ENCODE results near the gene PRRC1.
"Not testable (repeated sequence)": the region's sequence is repeated elsewhere in the genome, so short reads cannot be mapped to it uniquely, and the experiment has no call there.

The PRRC1 gene

DNA sequence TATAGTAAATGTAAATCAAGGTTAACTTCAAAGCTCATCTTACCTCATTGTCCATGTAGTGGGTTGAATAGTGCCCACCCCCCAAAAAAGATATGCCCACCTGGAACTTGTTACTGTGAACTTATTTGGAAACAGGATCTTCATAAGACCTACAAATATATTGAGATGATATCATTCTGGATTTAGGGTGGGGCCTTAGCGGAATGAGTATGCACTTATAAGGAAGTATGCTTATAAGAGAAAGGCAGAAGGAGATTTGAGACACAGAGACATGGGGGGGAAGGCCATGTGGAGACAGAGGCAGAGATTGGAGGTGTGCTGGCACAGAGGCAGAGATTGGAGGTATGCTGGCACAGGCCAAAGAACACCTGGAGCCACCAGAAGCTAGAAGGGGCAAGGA is 2.6 kb upstream of the PRRC1 start:
- Histone ChIP-seq H3K9me3 (ENCODE audit: control insufficient read depth, insufficient read depth, low read length) (no peaks in the 10 kb centered on the region), H3K27ac (ENCODE audit: low read depth, low read length) (no peak overlapping the region), H3K27me3 (ENCODE audit: control insufficient read depth, insufficient read depth, low read length) (no peaks in the 10 kb centered on the region), H3K36me3 (ENCODE audit: control insufficient read depth, insufficient read depth, low read length) (peaks cover 7% of the 10 kb centered on the region), H3K4me3 (ENCODE audit: low read depth, low read length) (no peak overlapping the region), H3K9ac (ENCODE audit: low read depth, low read length) (no peak overlapping the region), H3K4me1 (ENCODE audit: control insufficient read depth, insufficient read depth, low read length) (peaks cover 9% of the 10 kb centered on the region)

GRCh38 chr5:127515693-127516440 is 1.6 kb upstream of the PRRC1 start:
- H3K27ac ChIP-seq (ENCODE audit: low read depth, low read length), result no peak overlapping the region
- H3K36me3 ChIP-seq (ENCODE audit: control insufficient read depth, insufficient read depth, low read length), result peaks cover 17% of the 10 kb centered on the region
- H3K9me3 ChIP-seq (ENCODE audit: control insufficient read depth, insufficient read depth, low read length), result peaks cover 6% of the 10 kb centered on the region
- no peak overlapping the region for H3K9ac ChIP-seq (ENCODE audit: low read depth, low read length)
- H3K27me3 ChIP-seq (ENCODE audit: control insufficient read depth, insufficient read depth, low read length), result no peaks in the 10 kb centered on the region
- no peak overlapping the region for H3K4me3 ChIP-seq (ENCODE audit: low read depth, low read length)
- H3K4me1 ChIP-seq (ENCODE audit: control insufficient read depth, insufficient read depth, low read length), result peaks cover 9% of the 10 kb centered on the region

GRCh38 chr5:127517110-127517479 is 345 bp upstream of the PRRC1 start:
- Histone ChIP-seq H3K36me3 (ENCODE audit: control insufficient read depth, insufficient read depth, low read length) (peaks cover 22% of the 10 kb centered on the region), H3K4me3 (ENCODE audit: low read depth, low read length) (peak overlapping the region; percentile 99), H3K9me3 (ENCODE audit: control insufficient read depth, insufficient read depth, low read length) (peaks cover 7% of the 10 kb centered on the region), H3K4me1 (ENCODE audit: control insufficient read depth, insufficient read depth, low read length) (peaks cover 9% of the 10 kb centered on the region), H3K27me3 (ENCODE audit: control insufficient read depth, insufficient read depth, low read length) (no peaks in the 10 kb centered on the region), H3K27ac (ENCODE audit: low read depth, low read length) (peak overlapping the region; percentile 53), H3K9ac (ENCODE audit: low read depth, low read length) (peak overlapping the region; percentile 22; the same call in 1 of the 2 replicates)

DNA sequence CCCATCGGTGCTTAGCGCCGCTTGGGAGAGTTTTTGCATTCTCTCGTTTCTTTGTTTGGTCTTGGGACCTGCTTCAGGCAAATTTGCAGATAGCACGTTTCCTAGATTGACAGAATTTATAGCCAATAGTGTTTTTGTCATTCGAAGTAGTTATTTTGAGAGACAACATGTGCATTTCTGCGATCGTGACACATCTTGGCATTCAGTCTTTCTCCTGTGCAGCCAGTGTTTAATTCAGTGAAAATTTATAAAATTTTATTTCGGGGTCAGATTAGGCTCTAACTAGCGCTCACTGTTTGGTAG is 830 bp downstream of the PRRC1 start:
- H3K4me1 ChIP-seq (ENCODE audit: control insufficient read depth, insufficient read depth, low read length), result peaks cover 9% of the 10 kb centered on the region
- H3K27me3 ChIP-seq (ENCODE audit: control insufficient read depth, insufficient read depth, low read length), result no peaks in the 10 kb centered on the region
- H3K4me3 ChIP-seq (ENCODE audit: low read depth, low read length), result peak overlapping the region; percentile 99
- peak overlapping the region; percentile 94 for H3K9ac ChIP-seq (ENCODE audit: low read depth, low read length)
- peaks cover 27% of the 10 kb centered on the region for H3K36me3 ChIP-seq (ENCODE audit: control insufficient read depth, insufficient read depth, low read length)
- H3K27ac ChIP-seq (ENCODE audit: low read depth, low read length), result peak overlapping the region; percentile 94
- peaks cover 7% of the 10 kb centered on the region for H3K9me3 ChIP-seq (ENCODE audit: control insufficient read depth, insufficient read depth, low read length)

GRCh38 chr5:127519527-127519926 is 2.1 kb downstream of the PRRC1 start:
- H3K27ac ChIP-seq (ENCODE audit: low read depth, low read length), result no peak overlapping the region
- H3K4me1 ChIP-seq (ENCODE audit: control insufficient read depth, insufficient read depth, low read length), result peaks cover 9% of the 10 kb centered on the region
- H3K27me3 ChIP-seq (ENCODE audit: control insufficient read depth, insufficient read depth, low read length), result no peaks in the 10 kb centered on the region
- H3K9ac ChIP-seq (ENCODE audit: low read depth, low read length), result no peak overlapping the region
- H3K36me3 ChIP-seq (ENCODE audit: control insufficient read depth, insufficient read depth, low read length), result peaks cover 40% of the 10 kb centered on the region
- peak overlapping the region; percentile 99; the same call in 1 of the 2 replicates for H3K4me3 ChIP-seq (ENCODE audit: low read depth, low read length)
- H3K9me3 ChIP-seq (ENCODE audit: control insufficient read depth, insufficient read depth, low read length), result peaks cover 7% of the 10 kb centered on the region

DNA sequence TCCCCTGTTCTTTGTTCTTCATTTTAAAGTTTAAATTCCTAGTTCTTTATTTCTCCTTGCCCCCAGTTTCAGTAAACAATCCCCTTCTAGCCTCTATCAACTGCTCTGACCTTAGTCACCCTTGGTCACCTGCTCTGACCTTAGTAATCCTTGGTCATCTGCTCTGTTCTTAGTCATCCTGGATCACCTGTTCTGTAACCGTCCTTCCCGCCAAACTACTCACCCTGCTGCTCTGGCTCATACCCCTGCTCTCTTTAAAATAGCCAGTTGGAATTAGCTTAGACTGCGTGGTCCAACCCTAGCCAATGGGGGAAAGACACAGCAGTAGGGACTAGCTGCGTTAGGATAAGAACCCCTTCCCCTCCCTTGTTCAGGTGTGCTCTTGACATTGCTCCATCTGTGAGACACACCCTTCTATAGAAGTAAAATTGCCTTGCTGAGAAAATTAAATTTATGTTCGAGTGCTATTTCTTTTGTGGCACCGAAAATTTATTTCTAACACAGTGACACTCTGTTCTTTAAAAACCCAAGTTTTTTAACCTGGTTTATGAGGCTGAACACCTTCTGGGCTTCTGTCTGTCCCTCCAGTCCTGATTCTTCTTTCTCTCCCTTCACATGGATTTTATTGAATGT is 3.8 kb downstream of the PRRC1 start:
- Histone ChIP-seq H3K27me3 (ENCODE audit: control insufficient read depth, insufficient read depth, low read length) (no peaks in the 10 kb centered on the region), H3K4me1 (ENCODE audit: control insufficient read depth, insufficient read depth, low read length) (peaks cover 9% of the 10 kb centered on the region), H3K27ac (ENCODE audit: low read depth, low read length) (no peak overlapping the region), H3K36me3 (ENCODE audit: control insufficient read depth, insufficient read depth, low read length) (peaks cover 57% of the 10 kb centered on the region), H3K4me3 (ENCODE audit: low read depth, low read length) (no peak overlapping the region), H3K9ac (ENCODE audit: low read depth, low read length) (no peak overlapping the region), H3K9me3 (ENCODE audit: control insufficient read depth, insufficient read depth, low read length) (peaks cover 7% of the 10 kb centered on the region)

DNA sequence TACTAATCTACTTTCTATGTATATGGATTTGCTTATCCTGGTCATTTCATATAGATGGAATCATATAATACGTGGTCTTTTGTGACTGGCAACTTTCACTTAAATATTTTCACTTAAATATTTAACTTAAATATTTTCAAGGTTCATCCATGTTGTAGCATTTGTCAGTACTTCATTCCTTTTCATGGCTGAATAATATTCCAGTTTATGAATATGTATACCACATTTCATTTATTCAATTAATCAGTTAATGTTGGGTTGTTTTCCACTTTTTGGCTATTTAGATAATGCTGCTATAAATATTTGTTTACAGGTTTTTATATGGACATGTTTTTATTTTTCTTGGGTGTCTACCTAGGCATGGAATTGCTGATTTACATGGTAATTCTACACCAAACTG is 7.7 kb downstream of the PRRC1 start:
- Histone ChIP-seq H3K9ac (ENCODE audit: low read depth, low read length) (no peak overlapping the region), H3K9me3 (ENCODE audit: control insufficient read depth, insufficient read depth, low read length) (peaks cover 7% of the 10 kb centered on the region), H3K36me3 (ENCODE audit: control insufficient read depth, insufficient read depth, low read length) (peaks cover 83% of the 10 kb centered on the region), H3K27me3 (ENCODE audit: control insufficient read depth, insufficient read depth, low read length) (no peaks in the 10 kb centered on the region), H3K4me3 (ENCODE audit: low read depth, low read length) (no peak overlapping the region), H3K4me1 (ENCODE audit: control insufficient read depth, insufficient read depth, low read length) (no peaks in the 10 kb centered on the region), H3K27ac (ENCODE audit: low read depth, low read length) (no peak overlapping the region)

GRCh38 chr5:127529904-127530682 is 12.7 kb downstream of the PRRC1 start:
- H3K9ac ChIP-seq (ENCODE audit: low read depth, low read length), result no peak overlapping the region
- H3K27ac ChIP-seq (ENCODE audit: low read depth, low read length), result no peak overlapping the region
- H3K9me3 ChIP-seq (ENCODE audit: control insufficient read depth, insufficient read depth, low read length), result no peaks in the 10 kb centered on the region
- no peak overlapping the region for H3K4me3 ChIP-seq (ENCODE audit: low read depth, low read length)
- no peaks in the 10 kb centered on the region for H3K4me1 ChIP-seq (ENCODE audit: control insufficient read depth, insufficient read depth, low read length)
- H3K27me3 ChIP-seq (ENCODE audit: control insufficient read depth, insufficient read depth, low read length), result no peaks in the 10 kb centered on the region
- peaks cover 97% of the 10 kb centered on the region for H3K36me3 ChIP-seq (ENCODE audit: control insufficient read depth, insufficient read depth, low read length)

DNA sequence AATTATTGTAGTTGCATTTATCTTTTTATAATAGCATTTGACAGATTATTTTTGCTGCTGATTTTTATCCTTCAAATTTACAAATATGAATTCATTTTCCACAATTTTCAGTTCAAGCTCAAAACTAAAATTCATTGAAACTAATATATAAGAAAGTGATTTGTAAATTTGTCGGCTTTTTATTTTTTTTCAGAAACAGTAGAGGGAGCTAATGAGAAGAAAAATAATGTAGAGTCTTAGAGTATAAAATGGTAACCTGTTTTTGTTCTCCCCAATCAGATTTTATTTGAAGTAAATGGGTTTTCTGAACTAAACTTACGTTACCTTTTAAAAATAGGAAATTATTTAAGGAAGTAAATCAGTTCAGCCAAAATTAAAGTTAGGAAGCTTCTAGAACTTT is 19.2 kb downstream of the PRRC1 start:
- H3K4me3 ChIP-seq (ENCODE audit: low read depth, low read length), result no peak overlapping the region
- H3K27ac ChIP-seq (ENCODE audit: low read depth, low read length), result no peak overlapping the region
- H3K9ac ChIP-seq (ENCODE audit: low read depth, low read length), result no peak overlapping the region
- H3K27me3 ChIP-seq (ENCODE audit: control insufficient read depth, insufficient read depth, low read length), result no peaks in the 10 kb centered on the region
- H3K36me3 ChIP-seq (ENCODE audit: control insufficient read depth, insufficient read depth, low read length), result peaks cover 93% of the 10 kb centered on the region
- H3K4me1 ChIP-seq (ENCODE audit: control insufficient read depth, insufficient read depth, low read length), result no peaks in the 10 kb centered on the region
- H3K9me3 ChIP-seq (ENCODE audit: control insufficient read depth, insufficient read depth, low read length), result peaks cover 15% of the 10 kb centered on the region

DNA sequence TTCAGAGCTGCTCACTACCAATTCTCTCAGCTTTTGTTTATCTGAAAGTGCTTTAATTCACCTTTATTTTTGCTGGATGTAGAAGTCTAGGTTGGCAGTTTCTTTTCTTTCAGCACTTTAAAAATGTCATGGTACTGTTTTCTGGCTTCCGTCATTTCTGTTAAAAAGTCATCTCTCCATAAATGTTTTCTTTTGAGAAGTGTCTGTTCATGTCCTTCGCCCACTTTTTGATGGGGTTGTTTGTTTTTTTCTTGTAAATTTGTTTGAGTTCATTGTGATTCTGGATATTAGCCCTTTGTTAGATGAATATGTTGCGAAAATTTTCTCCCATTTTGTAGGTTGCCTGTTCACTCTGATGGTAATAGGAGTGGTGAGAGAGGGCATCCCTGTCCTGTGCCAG is 23.1 kb downstream of the PRRC1 start:
- peaks cover 54% of the 10 kb centered on the region for H3K36me3 ChIP-seq (ENCODE audit: control insufficient read depth, insufficient read depth, low read length)
- H3K27me3 ChIP-seq (ENCODE audit: control insufficient read depth, insufficient read depth, low read length); H3K27ac ChIP-seq (ENCODE audit: low read depth, low read length); H3K4me1 ChIP-seq (ENCODE audit: control insufficient read depth, insufficient read depth, low read length); H3K4me3 ChIP-seq (ENCODE audit: low read depth, low read length); H3K9ac ChIP-seq (ENCODE audit: low read depth, low read length): not testable (repeated sequence)
- peaks cover 15% of the 10 kb centered on the region for H3K9me3 ChIP-seq (ENCODE audit: control insufficient read depth, insufficient read depth, low read length)

DNA sequence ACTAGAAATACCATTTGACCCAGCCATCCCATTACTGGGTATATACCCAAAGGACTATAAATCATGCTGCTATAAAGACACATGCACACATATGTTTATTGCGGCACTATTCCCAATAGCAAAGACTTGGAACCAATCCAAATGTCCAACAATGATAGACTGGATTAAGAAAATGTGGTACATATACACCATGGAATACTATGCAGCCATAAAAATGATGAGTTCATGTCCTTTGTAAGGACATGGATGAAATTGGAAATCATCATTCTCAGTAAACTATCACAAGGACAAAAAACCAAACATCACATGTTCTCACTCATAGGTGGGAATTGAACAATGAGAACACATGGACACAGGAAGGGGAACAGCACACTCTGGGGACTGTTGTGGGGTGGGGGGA is 27.8 kb downstream of the PRRC1 start:
- not testable (repeated sequence) for H3K4me1 ChIP-seq (ENCODE audit: control insufficient read depth, insufficient read depth, low read length); H3K27me3 ChIP-seq (ENCODE audit: control insufficient read depth, insufficient read depth, low read length); H3K4me3 ChIP-seq (ENCODE audit: low read depth, low read length); H3K9me3 ChIP-seq (ENCODE audit: control insufficient read depth, insufficient read depth, low read length); H3K27ac ChIP-seq (ENCODE audit: low read depth, low read length); H3K9ac ChIP-seq (ENCODE audit: low read depth, low read length)
- peaks cover 48% of the 10 kb centered on the region for H3K36me3 ChIP-seq (ENCODE audit: control insufficient read depth, insufficient read depth, low read length)
